ENCODE results near the gene RNLS.

- TF ChIP-seq CTCF (IDR thresholded peaks at IDR 0.05; ENCODE audit: low read depth, low read length) (no peak), EZH2phosphoT487 (IDR thresholded peaks at IDR 0.05; ENCODE audit: low read depth) (no peak)
Observed at GRCh38 chr10:88507826-88508453, 75.2 kb downstream of the RNLS start.
